Mesendoderm (in vitro differentiated cells): ENCODE data around the gene NBEA.

Experiments used
- DNase-seq: peaks from one replicate; pipeline ENCODE4 v3.0.0; 2013
- H2AK5ac ChIP-seq: 2 replicates; pipeline ENCODE4 v1.6.1; 2013; ENCODE audit warnings: low read length, inconsistent platforms
- H2BK120ac ChIP-seq: 2 replicates; pipeline ENCODE4 v1.6.1; 2013; ENCODE audit warnings: low read depth, mild to moderate bottlenecking, low read length, moderate library complexity, mixed read lengths
- H2BK15ac ChIP-seq: replicated peaks from 2 replicates; pipeline ENCODE4 v1.6.1; 2013; ENCODE audit warnings: low read depth, mild to moderate bottlenecking, moderate library complexity
- H2BK5ac ChIP-seq: 2 replicates; pipeline ENCODE4 v1.6.1; 2013; ENCODE audit warnings: low read length, inconsistent platforms
- H3K18ac ChIP-seq: 2 replicates; pipeline ENCODE4 v1.6.1; 2013; ENCODE audit warnings: mild to moderate bottlenecking, low read length, mixed read lengths
- H3K23ac ChIP-seq: one replicate; pipeline ENCODE4 v1.6.1; 2013; ENCODE audit warnings: low read length
- H3K27ac ChIP-seq: 2 replicates; pipeline ENCODE4 v1.5.1; 2013; ENCODE audit warnings: low read depth, mild to moderate bottlenecking, inconsistent platforms, low read length, moderate library complexity
- H3K27me3 ChIP-seq: 2 replicates; pipeline ENCODE4 v1.6.1; 2013; ENCODE audit warnings: low read length, control low read depth, mild to moderate bottlenecking, inconsistent platforms; ENCODE audit not compliant: insufficient read depth, poor library complexity
- H3K36me3 ChIP-seq: 2 replicates; pipeline ENCODE4 v1.6.1; 2013; ENCODE audit warnings: low read length, inconsistent platforms; ENCODE audit not compliant: control insufficient read depth, insufficient read depth
- H3K4ac ChIP-seq: one replicate; pipeline ENCODE4 v1.6.1; 2013; ENCODE audit warnings: low read depth, mild to moderate bottlenecking, low read length, moderate library complexity
- H3K4me1 ChIP-seq: 2 replicates; pipeline ENCODE4 v1.6.1; 2013; ENCODE audit warnings: low read depth, low read length, inconsistent platforms; ENCODE audit not compliant: control insufficient read depth
- H3K4me2 ChIP-seq: 2 replicates; pipeline ENCODE4 v1.6.1; 2013; ENCODE audit warnings: low read length
- H3K4me3 ChIP-seq: 2 replicates; pipeline ENCODE4 v1.5.1; 2013; ENCODE audit warnings: mild to moderate bottlenecking, low read length
- H3K56ac ChIP-seq: one replicate; pipeline ENCODE4 v1.6.1; 2013; ENCODE audit warnings: low read length
- H3K79me1 ChIP-seq: 2 replicates; pipeline ENCODE4 v1.6.1; 2013; ENCODE audit warnings: low read length, inconsistent platforms
- H3K79me2 ChIP-seq: 2 replicates; pipeline ENCODE4 v1.6.1; 2013; ENCODE audit warnings: mild to moderate bottlenecking, low read length; ENCODE audit not compliant: control insufficient read depth, insufficient read depth
- H3K9ac ChIP-seq: 2 replicates; pipeline ENCODE4 v1.6.1; 2013; ENCODE audit warnings: low read length, inconsistent platforms
- H4K5ac ChIP-seq: one replicate; pipeline ENCODE4 v1.6.1; 2013; ENCODE audit warnings: low read length
- H4K8ac ChIP-seq: one replicate; pipeline ENCODE4 v1.6.1; 2013; ENCODE audit warnings: low read depth, mild to moderate bottlenecking, control low read depth, low read length, moderate library complexity
- WGBS: extraction: QIAGEN DNeasy Blood & Tissue Kit; methylation state at CpG from one replicate; pipeline ENCODE4 v1.1.7; 2013; ENCODE audit warnings: low lambda C conversion rate, missing lambda C conversion rate; ENCODE audit not compliant: insufficient coverage; ENCODE audit errors: extremely low coverage; 5-methylcytosine and 5-hydroxymethylcytosine counted together

The NBEA gene

GRCh38 chr13:35387682-35388250 lies 445.7 kb downstream of the NBEA start:
- Histone ChIP-seq H4K8ac (no peak overlapping the region), H3K9ac (no peak overlapping the region), H3K4me2 (no peak overlapping the region), H3K23ac (no peak overlapping the region), H3K36me3 (no peaks in the 10 kb centered on the region), H2AK5ac (no peak overlapping the region), H3K79me1 (no peaks in the 10 kb centered on the region), H3K4ac (no peak overlapping the region), H2BK15ac (no peak overlapping the region), H3K18ac (no peak overlapping the region), H2BK120ac (no peak overlapping the region), H3K4me1 (no peaks in the 10 kb centered on the region), H3K56ac (no peak overlapping the region), H4K5ac (no peak overlapping the region), H3K79me2 (no peaks in the 10 kb centered on the region), H3K27ac (no peak overlapping the region), H3K4me3 (no peak overlapping the region), H3K27me3 (no peaks in the 10 kb centered on the region), H2BK5ac (no peak overlapping the region)
- 100% methylated on average over 3 of the region's 6 CpGs for WGBS
- DNase-seq: peak; percentile 4

GRCh38 chr13:35388441-35389355 lies 446.6 kb downstream of the NBEA start:
- H2AK5ac ChIP-seq: no peak overlapping the region
- H3K4ac ChIP-seq: no peak overlapping the region
- no peaks in the 10 kb centered on the region for H3K27me3 ChIP-seq
- H3K27ac ChIP-seq: no peak overlapping the region
- H3K18ac ChIP-seq: no peak overlapping the region
- no peak overlapping the region for H2BK120ac ChIP-seq
- no peaks in the 10 kb centered on the region for H3K79me1 ChIP-seq
- no CpG with 5 or more reads among the region's 5 CpGs for WGBS
- DNase-seq: peak; percentile 7
- no peak overlapping the region for H3K56ac ChIP-seq
- H4K5ac ChIP-seq: no peak overlapping the region
- H3K4me2 ChIP-seq: no peak overlapping the region
- H3K4me3 ChIP-seq: no peak overlapping the region
- H3K36me3 ChIP-seq: no peaks in the 10 kb centered on the region
- H3K9ac ChIP-seq: no peak overlapping the region
- no peaks in the 10 kb centered on the region for H3K79me2 ChIP-seq
- no peak overlapping the region for H3K23ac ChIP-seq
- H3K4me1 ChIP-seq: no peaks in the 10 kb centered on the region
- H2BK15ac ChIP-seq: no peak overlapping the region
- no peak overlapping the region for H2BK5ac ChIP-seq
- H4K8ac ChIP-seq: no peak overlapping the region

GRCh38 chr13:35389535-35389934 lies 447.5 kb downstream of the NBEA start:
- no peaks in the 10 kb centered on the region for H3K79me2 ChIP-seq
- no peaks in the 10 kb centered on the region for H3K79me1 ChIP-seq
- H3K9ac ChIP-seq: no peak overlapping the region
- H3K4me3 ChIP-seq: no peak overlapping the region
- H3K4ac ChIP-seq: no peak overlapping the region
- no peak overlapping the region for H3K4me2 ChIP-seq
- H4K5ac ChIP-seq: no peak overlapping the region
- DNase-seq: no peak
- H3K23ac ChIP-seq: no peak overlapping the region
- H3K27me3 ChIP-seq: no peaks in the 10 kb centered on the region
- no peaks in the 10 kb centered on the region for H3K4me1 ChIP-seq
- no peak overlapping the region for H4K8ac ChIP-seq
- H2BK120ac ChIP-seq: no peak overlapping the region
- no peak overlapping the region for H3K56ac ChIP-seq
- H2AK5ac ChIP-seq: no peak overlapping the region
- H3K36me3 ChIP-seq: no peaks in the 10 kb centered on the region
- no peak overlapping the region for H3K18ac ChIP-seq
- H3K27ac ChIP-seq: no peak overlapping the region
- no peak overlapping the region for H2BK15ac ChIP-seq
- H2BK5ac ChIP-seq: no peak overlapping the region

GRCh38 chr13:35392768-35393167 lies 450.7 kb downstream of the NBEA start:
- Histone ChIP-seq H3K4me3 (no peak overlapping the region), H3K79me1 (no peaks in the 10 kb centered on the region), H3K27me3 (no peaks in the 10 kb centered on the region), H2AK5ac (no peak overlapping the region), H3K36me3 (no peaks in the 10 kb centered on the region), H2BK15ac (no peak overlapping the region), H3K23ac (no peak overlapping the region), H4K8ac (no peak overlapping the region), H3K4ac (no peak overlapping the region), H2BK5ac (no peak overlapping the region), H3K79me2 (no peaks in the 10 kb centered on the region), H3K27ac (no peak overlapping the region), H4K5ac (no peak overlapping the region), H3K4me1 (no peaks in the 10 kb centered on the region), H2BK120ac (no peak overlapping the region), H3K56ac (no peak overlapping the region), H3K4me2 (no peak overlapping the region), H3K18ac (no peak overlapping the region), H3K9ac (no peak overlapping the region)
- no CpG with 5 or more reads among the region's 2 CpGs for WGBS
- DNase-seq: no peak

DNA sequence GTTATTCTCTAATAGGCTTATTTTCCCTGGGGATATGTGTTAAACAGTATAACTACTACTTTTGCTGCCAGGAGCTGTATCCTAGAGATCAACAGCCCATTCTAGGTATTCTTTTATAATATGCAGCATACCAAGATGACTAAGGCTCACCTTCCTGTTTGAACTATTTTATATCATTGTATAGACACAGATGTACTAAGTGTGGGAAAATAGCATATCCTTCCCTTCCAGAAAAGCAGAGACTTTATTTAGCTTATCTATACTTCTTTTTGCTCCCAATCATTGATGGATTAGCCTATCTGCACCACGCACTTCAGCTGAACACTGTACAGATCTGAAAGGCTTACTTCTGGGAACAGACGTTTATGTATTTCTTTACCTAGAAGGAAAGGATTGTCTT lies 451.8 kb downstream of the NBEA start:
- no peak overlapping the region for H3K4me2 ChIP-seq
- H3K79me2 ChIP-seq: no peaks in the 10 kb centered on the region
- no peak overlapping the region for H3K27ac ChIP-seq
- no peaks in the 10 kb centered on the region for H3K36me3 ChIP-seq
- no peak overlapping the region for H3K4ac ChIP-seq
- no peak overlapping the region for H3K23ac ChIP-seq
- no peak overlapping the region for H3K4me3 ChIP-seq
- H2AK5ac ChIP-seq: no peak overlapping the region
- H3K4me1 ChIP-seq: no peaks in the 10 kb centered on the region
- H3K56ac ChIP-seq: no peak overlapping the region
- WGBS: no CpG with 5 or more reads among the region's 2 CpGs
- H2BK5ac ChIP-seq: no peak overlapping the region
- no peak overlapping the region for H2BK15ac ChIP-seq
- H3K9ac ChIP-seq: no peak overlapping the region
- H2BK120ac ChIP-seq: no peak overlapping the region
- no peaks in the 10 kb centered on the region for H3K79me1 ChIP-seq
- H4K5ac ChIP-seq: no peak overlapping the region
- no peak overlapping the region for H4K8ac ChIP-seq
- no peak overlapping the region for H3K18ac ChIP-seq
- H3K27me3 ChIP-seq: no peaks in the 10 kb centered on the region
- DNase-seq: no peak
